Erythroblast (primary cell): ENCODE data around the gene KCNH2.

Experiments
- GATA1 ChIP-seq: IDR thresholded peaks from 2 replicates; pipeline ENCODE4 v1.6.1; 2011; ENCODE audit warnings: low read depth, mild to moderate bottlenecking, control low read depth, low read length, moderate library complexity
- POLR2A ChIP-seq: IDR thresholded peaks from 2 replicates; pipeline ENCODE4 v1.6.1; 2011; ENCODE audit warnings: mild to moderate bottlenecking, low read length

GRCh38 chr7:151009327-151010036 lies 31.4 kb upstream of the KCNH2 start:
- TF ChIP-seq POLR2A (no peak), GATA1 (no peak)
